IMR-90 (cell line): ENCODE measurements around the gene TBX1. TPM values are rescaled to one million over a fixed set of nuclear protein-coding genes. Genes with fewer than 3 reads are reported as not detected.

Experiments
- ATAC-seq: fragments of 200-7000 bp; cut with Tn5 transposase; 2 replicates; pipeline ENCODE4 v1.9.1; 2020; ENCODE audit warnings: low read depth, mild to moderate bottlenecking, moderate library complexity
- BruUV-seq: library from RNA; stranded (reverse); fragments of 400-500 nt; replicated peaks from 2 replicates; lab custom pipeline; 2021; lab: Mats Ljungman, UMichigan
- CTCF ChIA-PET: fragments of 300-600 bp; formaldehyde crosslinking; extraction: SDS; loops from one replicate; lab custom pipeline; 2021; ENCODE audit warnings: antibody characterized with exemption; lab: Yijun Ruan, JAX
- POLR2A ChIA-PET: fragments of 300-600 bp; sonication (Branson Sonifier 250); formaldehyde crosslinking; loops from one replicate; lab custom pipeline; 2022; ENCODE audit warnings: antibody characterized with exemption; ENCODE audit not compliant: unreplicated experiment; lab: Charles Lee
- DNase-seq: peaks from one replicate; pipeline ENCODE4 v3.0.0; 2013
- H2AFZ ChIP-seq: replicated peaks from 2 replicates; pipeline ENCODE3; 2013; ENCODE audit warnings: low read length, mild to moderate bottlenecking; ENCODE audit not compliant: poor library complexity
- H2AK5ac ChIP-seq: 2 replicates; pipeline ENCODE4 v1.6.1; 2013; ENCODE audit warnings: low read depth, low read length, inconsistent platforms
- H2AK9ac ChIP-seq: replicated peaks from 2 replicates; pipeline ENCODE3; 2013; ENCODE audit warnings: mild to moderate bottlenecking, low read depth, low read length, moderate library complexity; ENCODE audit not compliant: poor library complexity
- H2BK120ac ChIP-seq: 2 replicates; pipeline ENCODE4 v1.6.1; 2013; ENCODE audit warnings: low read depth, low read length, inconsistent platforms
- H2BK15ac ChIP-seq: 3 replicates; pipeline ENCODE4 v1.6.1; 2013; ENCODE audit warnings: low read depth, low read length, inconsistent platforms
- H2BK20ac ChIP-seq: 2 replicates; pipeline ENCODE4 v1.6.1; 2013; ENCODE audit warnings: low read depth, mild to moderate bottlenecking, inconsistent platforms, low read length, moderate library complexity
- H2BK5ac ChIP-seq: 2 replicates; pipeline ENCODE4 v1.6.1; 2013; ENCODE audit warnings: mild to moderate bottlenecking, low read depth, low read length, inconsistent platforms; ENCODE audit not compliant: poor library complexity, severe bottlenecking
- H3K14ac ChIP-seq: replicated peaks from 2 replicates; pipeline ENCODE4 v1.6.1; 2013; ENCODE audit warnings: low read depth, low read length, inconsistent platforms
- H3K18ac ChIP-seq: 2 replicates; pipeline ENCODE4 v1.6.1; 2013; ENCODE audit warnings: low read depth, low read length, control low read depth
- H3K23ac ChIP-seq: 2 replicates; pipeline ENCODE4 v1.6.1; 2013; ENCODE audit warnings: low read depth, low read length, inconsistent platforms
- H3K27ac ChIP-seq: 2 replicates; pipeline ENCODE4 v1.5.1; 2013; ENCODE audit warnings: mild to moderate bottlenecking, control low read depth, low read length; ENCODE audit not compliant: insufficient read depth
- H3K27me3 ChIP-seq: 2 replicates; pipeline ENCODE4 v1.6.1; 2013; ENCODE audit warnings: low read length; ENCODE audit not compliant: control insufficient read depth, insufficient read depth
- H3K36me3 ChIP-seq: 2 replicates; pipeline ENCODE4 v1.6.1; 2013; ENCODE audit warnings: low read length, mixed read lengths; ENCODE audit not compliant: control insufficient read depth, insufficient read depth
- H3K4ac ChIP-seq: 2 replicates; pipeline ENCODE4 v1.6.1; 2013; ENCODE audit warnings: low read depth, low read length, inconsistent platforms
- H3K4me1 ChIP-seq: 2 replicates; pipeline ENCODE4 v1.6.1; 2013; ENCODE audit warnings: low read length, mixed read lengths; ENCODE audit not compliant: control insufficient read depth, insufficient read depth
- H3K4me2 ChIP-seq: 2 replicates; pipeline ENCODE4 v1.6.1; 2013; ENCODE audit warnings: low read depth, mild to moderate bottlenecking, control low read depth, low read length, moderate library complexity
- H3K4me3 ChIP-seq: 2 replicates; pipeline ENCODE4 v1.5.1; 2013; ENCODE audit warnings: low read depth, mild to moderate bottlenecking, control low read depth, low read length, moderate library complexity; ENCODE audit not compliant: insufficient read depth
- H3K56ac ChIP-seq: 2 replicates; pipeline ENCODE4 v1.6.1; 2013; ENCODE audit warnings: low read length, inconsistent platforms; ENCODE audit not compliant: insufficient read depth; ENCODE audit errors: extremely low read depth
- H3K79me1 ChIP-seq, 2 experiments: 2 replicates each; pipeline ENCODE4 v1.6.1; 2013; ENCODE audit warnings: low read length in 2 of 2, inconsistent platforms in 1 of 2, low read depth in 1 of 2
- H3K9ac ChIP-seq: 2 replicates; pipeline ENCODE4 v1.6.1; 2013; ENCODE audit warnings: low read depth, low read length, control low read depth
- H3K9me1 ChIP-seq: 2 replicates; pipeline ENCODE4 v1.6.1; 2013; ENCODE audit warnings: low read length, inconsistent platforms; ENCODE audit not compliant: insufficient read depth
- H3K9me3 ChIP-seq: 2 replicates; pipeline ENCODE4 v1.6.1; 2013; ENCODE audit warnings: low read length; ENCODE audit not compliant: control insufficient read depth, insufficient read depth
- H4K20me1 ChIP-seq: 2 replicates; pipeline ENCODE4 v1.6.1; 2013; ENCODE audit warnings: low read length, inconsistent platforms; ENCODE audit not compliant: insufficient read depth
- H4K5ac ChIP-seq: 2 replicates; pipeline ENCODE4 v1.6.1; 2013; ENCODE audit warnings: mild to moderate bottlenecking, low read depth, low read length, control low read depth
- H4K8ac ChIP-seq, 2 experiments: 2 replicates each; pipeline ENCODE4 v1.6.1; 2013; ENCODE audit warnings: low read depth in 2 of 2, low read length in 2 of 2, control low read depth in 1 of 2, inconsistent platforms in 1 of 2
- H4K91ac ChIP-seq: 2 replicates; pipeline ENCODE4 v1.6.1; 2013; ENCODE audit warnings: low read depth, low read length, inconsistent platforms; ENCODE audit not compliant: insufficient read depth
- BHLHE40 ChIP-seq: fragments of 150-350 bp; IDR thresholded peaks from 2 replicates; pipeline ENCODE4 v1.6.1; 2016; ENCODE audit warnings: mild to moderate bottlenecking, low read depth, low read length
- CEBPB ChIP-seq: IDR thresholded peaks from 2 replicates; pipeline ENCODE4 v1.6.1; 2012; ENCODE audit warnings: low read depth, low read length, improper control_type of control experiment
- CHD1 ChIP-seq: IDR thresholded peaks from 2 replicates; pipeline ENCODE4 v1.6.1; 2012; ENCODE audit warnings: low read depth, low read length, improper control_type of control experiment
- ELK1 ChIP-seq: fragments of 150-350 bp; IDR thresholded peaks from 2 replicates; pipeline ENCODE4 v1.6.1; 2016; ENCODE audit warnings: low read depth, mild to moderate bottlenecking, low read length, moderate library complexity, borderline replicate concordance
- MAFK ChIP-seq: IDR thresholded peaks from 2 replicates; pipeline ENCODE4 v1.6.1; 2012; ENCODE audit warnings: low read depth, low read length, improper control_type of control experiment
- MAZ ChIP-seq: IDR thresholded peaks from 2 replicates; pipeline ENCODE4 v1.6.1; 2012; ENCODE audit warnings: low read depth, mild to moderate bottlenecking, low read length, improper control_type of control experiment, moderate library complexity, borderline replicate concordance
- MXI1 ChIP-seq: IDR thresholded peaks from 2 replicates; pipeline ENCODE4 v1.6.1; 2012; ENCODE audit warnings: low read depth, mild to moderate bottlenecking, low read length, moderate library complexity, borderline replicate concordance
- NFE2L2 ChIP-seq: fragments of 150-350 bp; IDR thresholded peaks from 2 replicates; pipeline ENCODE4 v1.6.1; 2016; ENCODE audit warnings: low read depth, mild to moderate bottlenecking, low read length
- POLR2A ChIP-seq: IDR thresholded peaks from 2 replicates; pipeline ENCODE4 v1.6.1; 2012; ENCODE audit warnings: mild to moderate bottlenecking, low read depth, low read length
- RAD21 ChIP-seq: IDR thresholded peaks from 2 replicates; pipeline ENCODE4 v1.6.1; 2012; ENCODE audit warnings: low read length, improper control_type of control experiment
- RCOR1 ChIP-seq: IDR thresholded peaks from 2 replicates; pipeline ENCODE4 v1.6.1; 2012; ENCODE audit warnings: mild to moderate bottlenecking, low read length, improper control_type of control experiment; ENCODE audit not compliant: insufficient replicate concordance
- RFX5 ChIP-seq: IDR thresholded peaks from 2 replicates; pipeline ENCODE4 v1.8.0; 2012; ENCODE audit warnings: low read depth, mild to moderate bottlenecking, low read length, moderate library complexity
- SMC3 ChIP-seq: fragments of 150-350 bp; IDR thresholded peaks from 2 replicates; pipeline ENCODE4 v1.6.1; 2016; ENCODE audit warnings: low read depth, mild to moderate bottlenecking, antibody characterized with exemption, low read length, moderate library complexity
- WGBS, 2 experiments: methylation state at CpG; one replicate each; pipeline versions ENCODE4 v1.1.5 to v1.1.7; 2013; ENCODE audit warnings: missing lambda C conversion rate in 2 of 2; ENCODE audit not compliant: insufficient read length in 1 of 2; ENCODE audit errors: extremely low coverage in 2 of 2; 5-methylcytosine and 5-hydroxymethylcytosine counted together
- dilution Hi-C: fragments of 300-500 bp; cut with HindIII; formaldehyde crosslinking; loops from one replicate; pipeline ENCODE4 v1.14.3; 2018; ENCODE audit warnings: low sequenced_read_pairs; ENCODE audit not compliant: unreplicated experiment
- in situ Hi-C: fragments of 300-500 bp; cut with MboI; formaldehyde crosslinking; loops from 3 replicates; pipeline ENCODE4 v1.14.3; 2019; ENCODE audit warnings: low sequenced_read_pairs, inconsistent platforms, mixed read lengths
- intact Hi-C: fragments of 100-400 bp; cut with micrococcal nuclease; formaldehyde crosslinking; loops from 2 replicates; pipeline ENCODE4 v1.10.0; 2022
- polyA plus RNA-seq, 3 experiments: library from polyadenylated mRNA; depleted of rRNA; stranded (reverse); fragments of >200 nt; gene quantifications; 2 replicates each; pipeline ENCODE4 v1.2.3, GENCODE V29; 2012; ENCODE audit warnings: low replicate concordance in 1 of 3
- total RNA-seq: library from RNA; depleted of rRNA; stranded (reverse); fragments of >200 nt; gene quantifications from 2 replicates; pipeline ENCODE4 v1.2.3, GENCODE V29; 2012

Gene TBX1
- total and polyA plus RNA-seq, 2 of the 4 experiments (the other 2 are of a cell fraction) = 0.03 TPM; not detected in 1

GRCh38 chr22:19775496-19776325, 15.1 kb downstream of the TBX1 start (continued):
- no peak for TF ChIP-seq MXI1

- H3K4me2 ChIP-seq = no peak overlapping the region
- no peaks in the 10 kb centered on the region for H3K36me3 ChIP-seq
- no peak overlapping the region for H2BK120ac ChIP-seq
- no peak overlapping the region for H3K18ac ChIP-seq
- H3K4me3 ChIP-seq = no peak overlapping the region
- H2BK20ac ChIP-seq = no peak overlapping the region
- no peak overlapping the region for H4K8ac ChIP-seq
- H3K4ac ChIP-seq = no peak overlapping the region
- intact Hi-C loops (no loop called here), in situ Hi-C loops (no loop called here), dilution Hi-C loops (no loop called here)
- 56% methylated on average over 5 of the region's 18 CpGs; no CpG with 5 or more reads in 1 of the 2 experiments for WGBS, 2 experiments
- no peak overlapping the region for H2BK15ac ChIP-seq
- peak overlapping the region; percentile 12 for H2AFZ ChIP-seq
- POLR2A ChIA-PET = no interaction called here
- DNase-seq = peak; percentile 19
- H2AK5ac ChIP-seq = no peak overlapping the region
- no peak overlapping the region for H3K14ac ChIP-seq
- H4K91ac ChIP-seq = no peak overlapping the region
- no peak overlapping the region for H2BK5ac ChIP-seq
- H3K79me1 ChIP-seq = no peaks in the 10 kb centered on the region
- CTCF ChIA-PET = no interaction called here
- no TSS peak for BruUV-seq
- no peak overlapping the region for H2AK9ac ChIP-seq
- H3K4me1 ChIP-seq = peaks cover 9% of the 10 kb centered on the region
- peaks cover 6% of the 10 kb centered on the region; the same call in 1 of the 2 replicates for H3K9me1 ChIP-seq
- no peaks in the 10 kb centered on the region for H3K9me3 ChIP-seq
- no peaks in the 10 kb centered on the region for H4K20me1 ChIP-seq
- H3K56ac ChIP-seq = no peak overlapping the region
- peak; percentile 44; the same call in 1 of the 2 replicates for ATAC-seq
- no peak overlapping the region for H3K23ac ChIP-seq
- H3K9ac ChIP-seq = no peak overlapping the region
- H4K5ac ChIP-seq = no peak overlapping the region
- peaks cover 34% of the 10 kb centered on the region for H3K27me3 ChIP-seq
- no peak overlapping the region for H3K27ac ChIP-seq
- no peak for TF ChIP-seq RCOR1
- no peak for TF ChIP-seq RFX5
- no peak for TF ChIP-seq BHLHE40
- TF ChIP-seq RAD21 = no peak
- TF ChIP-seq SMC3 = no peak
- TF ChIP-seq CEBPB = no peak
- no peak for TF ChIP-seq MAZ
- TF ChIP-seq MAFK = no peak
- no peak for TF ChIP-seq NFE2L2
- no peak for TF ChIP-seq MXI1
- no peak for TF ChIP-seq POLR2A
- TF ChIP-seq ELK1 = no peak
- no peak for TF ChIP-seq CHD1
Observed at GRCh38 chr22:19776433-19777031, 16.0 kb downstream of the TBX1 start.
